Renal cortical epithelial cell (primary cell): ENCODE data around the gene CCNT2. TPM values are rescaled to one million over a fixed set of nuclear protein-coding genes. Genes with fewer than 3 reads are reported as not detected.
"Not testable (repeated sequence)": the region's sequence is repeated elsewhere in the genome, so short reads cannot be mapped to it uniquely, and the experiment has no call there.

Experiments used
- DNase-seq: peaks from one replicate; pipeline ENCODE4 v3.0.0-alpha.2; 2011; ENCODE audit warnings: low read depth
- total RNA-seq: library from RNA; depleted of rRNA; stranded (reverse); fragments of >200 nt; gene quantifications from 2 replicates; pipeline ENCODE4 v1.2.3, GENCODE V29; 2014

Gene CCNT2
- 18.9 and 38.2 TPM in 2 replicates for total RNA-seq

- peak; percentile 95 for DNase-seq
Observed at GRCh38 chr2:134918526-134919340, at the start of gene CCNT2. CCNT2 (plus strand) TSS chr2:134918822; CDS start chr2:134918855, 33 bp downstream.

GRCh38 chr2:134869946-134870736, 48.5 kb upstream of the CCNT2 start:
- no peak for DNase-seq

- DNase-seq, result no peak
Observed at GRCh38 chr2:134873152-134873551, 45.5 kb upstream of the CCNT2 start.

DNA sequence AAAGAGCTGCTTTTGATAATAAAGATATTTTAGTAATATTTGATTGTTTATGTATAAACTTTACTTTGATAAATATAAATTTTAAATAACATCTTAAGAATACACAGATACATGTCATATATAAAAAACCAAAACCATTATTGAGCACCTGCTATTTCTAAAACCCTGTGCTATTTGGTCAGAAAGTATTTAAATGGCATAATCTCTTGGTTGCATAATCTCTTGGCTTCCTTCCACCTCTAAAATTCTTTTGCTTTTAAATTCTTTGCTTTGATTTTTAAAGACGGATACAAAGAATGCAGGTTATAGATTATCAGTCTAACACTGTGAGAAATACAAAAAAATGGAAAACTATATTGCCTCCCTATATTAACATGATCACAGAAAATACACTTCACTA, 43.3 kb upstream of the CCNT2 start:
- no peak for DNase-seq

DNA sequence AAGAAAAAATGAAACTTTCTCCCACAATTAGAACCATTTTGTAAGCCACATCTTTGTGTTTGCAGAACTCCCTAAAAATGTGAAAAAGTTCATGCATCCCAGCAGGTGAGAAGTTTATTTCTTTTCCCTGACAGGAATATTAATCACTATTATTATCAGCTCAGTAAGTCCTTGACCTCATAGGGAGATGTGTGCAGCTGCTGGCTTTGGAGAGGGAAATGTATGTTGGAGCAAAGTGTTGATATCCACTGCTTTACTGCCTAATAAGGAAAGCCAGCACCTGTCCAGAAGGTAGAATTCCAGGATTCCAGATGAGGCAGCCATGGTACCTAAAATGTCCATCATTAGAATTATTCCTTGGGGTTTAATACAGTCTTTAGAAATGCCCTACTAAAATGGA, 35.8 kb upstream of the CCNT2 start:
- DNase-seq, result no peak

DNA sequence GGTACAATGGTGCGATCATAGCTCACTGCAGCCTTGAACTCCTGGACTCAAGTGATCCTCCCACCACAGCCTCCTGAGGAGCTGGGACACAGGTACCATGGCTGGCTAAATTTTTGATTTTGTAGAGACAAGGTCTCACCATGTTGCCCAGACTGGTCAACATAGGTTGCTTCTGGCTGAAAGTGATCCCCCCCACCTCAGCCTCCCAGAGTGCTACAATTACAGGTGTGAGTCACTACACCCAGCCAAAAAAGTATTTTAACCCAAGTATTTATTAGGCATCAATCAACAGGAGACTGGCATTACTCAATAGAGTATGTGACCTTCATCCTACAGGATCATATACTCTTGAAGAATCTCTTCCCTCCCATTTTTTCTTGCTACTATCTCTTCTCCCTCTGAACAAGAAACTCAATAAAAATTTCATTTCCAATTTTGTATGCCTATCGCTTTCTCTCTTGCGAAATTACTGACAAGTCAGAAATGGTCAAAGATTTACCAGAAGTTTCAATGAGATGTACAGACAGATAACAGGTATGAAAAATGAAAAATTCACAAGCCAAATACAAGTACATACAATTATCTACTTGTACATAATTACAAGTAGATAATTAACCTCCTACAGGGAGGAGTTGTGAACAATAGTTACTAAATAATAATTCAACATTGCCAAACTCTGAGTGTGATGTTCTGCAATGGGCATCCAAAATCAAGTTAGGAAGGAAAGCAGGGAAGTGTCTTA, 34.9 kb upstream of the CCNT2 start:
- DNase-seq, result no peak

DNA sequence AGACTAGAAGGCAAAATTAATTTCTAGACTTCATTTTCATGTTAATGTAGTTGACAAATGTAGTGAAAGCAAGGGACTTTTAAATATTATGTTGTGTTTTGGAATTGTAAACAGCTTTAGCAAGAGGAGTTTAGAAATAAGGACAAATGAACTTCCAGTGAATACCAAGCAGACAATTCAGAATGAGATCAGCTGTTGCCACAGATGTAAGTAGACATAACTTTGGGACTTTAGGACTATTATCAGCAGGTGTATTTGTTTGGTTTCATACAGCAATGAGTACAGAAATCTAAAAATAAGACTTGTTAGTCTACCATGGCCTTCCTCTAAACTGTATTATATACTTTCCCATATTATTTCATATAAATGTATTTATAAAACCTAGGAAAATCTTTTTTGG, 34.2 kb upstream of the CCNT2 start:
- no peak for DNase-seq

DNA sequence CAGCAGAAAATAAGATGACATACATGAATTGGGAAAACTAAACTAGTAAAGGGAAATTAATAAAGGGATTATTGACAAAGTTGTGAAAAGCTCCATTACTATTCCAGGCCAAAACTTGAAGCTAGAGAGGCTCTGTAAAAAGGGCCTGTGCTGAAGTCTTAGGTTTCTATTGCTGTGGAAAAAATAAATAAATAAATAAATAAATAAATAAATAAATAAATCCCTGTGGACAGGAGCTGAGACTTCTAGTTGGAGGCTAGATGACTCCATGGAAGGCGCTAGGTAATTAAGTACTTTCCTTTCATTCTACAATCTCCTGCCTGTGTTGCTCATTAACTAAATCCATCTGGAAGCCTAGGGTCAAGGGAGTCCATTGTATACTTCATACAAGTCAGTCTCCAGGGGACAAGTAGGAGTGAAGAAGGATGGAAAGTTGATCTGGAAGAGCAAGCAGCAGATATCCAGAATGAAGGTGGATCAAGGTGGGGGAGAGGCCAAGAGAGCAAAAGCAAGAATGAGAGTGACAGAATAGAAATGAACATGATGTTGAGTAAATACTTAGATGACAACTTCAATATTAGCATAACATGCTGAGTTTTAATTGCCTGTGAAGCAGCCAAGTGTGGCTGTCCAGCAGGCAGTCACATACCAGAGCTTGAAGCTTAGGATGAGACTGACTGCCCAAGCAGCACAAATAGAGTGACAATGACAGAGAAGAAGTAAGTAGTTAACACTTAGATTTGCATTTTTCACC, 26.2 kb upstream of the CCNT2 start:
- peak; percentile 61 for DNase-seq

DNA sequence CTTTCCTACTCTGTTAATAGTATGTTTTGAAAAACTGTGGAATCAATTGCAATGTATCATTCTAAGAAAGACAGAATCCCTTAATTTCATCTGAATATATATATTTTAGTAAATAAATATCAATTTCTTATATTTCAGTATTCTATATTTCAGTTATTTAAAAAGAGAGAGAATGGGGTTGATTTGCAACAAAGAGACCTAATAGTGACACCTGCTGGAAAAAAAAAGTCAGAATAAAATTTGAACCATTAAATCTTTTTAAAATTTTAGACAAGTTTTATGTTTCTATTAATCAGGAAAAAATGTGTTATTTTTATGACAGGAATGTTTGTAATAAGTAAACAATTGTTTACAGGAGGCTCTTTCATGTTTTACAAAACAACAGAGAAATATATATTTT, 20.7 kb upstream of the CCNT2 start:
- DNase-seq, result peak; percentile 14

DNA sequence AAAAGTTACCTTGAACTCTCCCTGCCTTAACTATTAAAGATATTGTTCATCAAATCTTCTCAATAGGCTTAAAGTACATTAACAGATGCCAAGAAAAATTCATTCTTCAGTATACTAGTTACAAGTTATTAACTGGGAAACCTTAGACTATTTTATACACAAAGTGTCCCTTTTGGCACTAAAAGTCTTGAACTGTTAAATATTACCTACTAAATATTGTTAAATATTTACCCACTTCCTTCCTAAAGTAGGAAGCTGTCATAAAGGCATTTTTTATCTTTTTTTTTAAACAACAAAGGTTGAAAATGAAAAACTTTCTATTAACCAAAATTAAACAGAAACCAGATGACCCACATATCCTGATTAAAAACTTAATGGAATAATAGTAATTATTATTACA, 19.4 kb upstream of the CCNT2 start:
- DNase-seq, result no peak

DNA sequence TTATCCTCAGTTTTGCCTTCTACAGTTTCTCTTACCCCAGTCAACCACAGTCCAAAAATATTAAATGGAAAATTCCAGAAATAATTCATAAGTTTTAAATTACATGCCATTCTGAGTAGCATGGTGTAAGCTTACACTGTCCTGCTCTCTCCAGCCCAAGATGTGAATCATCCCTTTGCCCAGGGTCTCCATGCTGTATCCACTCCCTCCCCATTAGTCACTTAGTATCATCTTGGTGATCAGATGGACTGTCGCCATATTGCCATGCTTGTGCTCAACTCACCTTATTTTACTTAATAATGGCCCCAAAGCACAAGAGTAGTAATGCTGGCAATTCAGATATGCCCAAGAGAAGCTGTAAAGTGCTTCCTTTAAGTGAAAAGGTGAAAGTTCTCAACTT, 18.5 kb upstream of the CCNT2 start:
- no peak for DNase-seq

- DNase-seq, result not testable (repeated sequence)
Observed at GRCh38 chr2:134903701-134904100, 14.9 kb upstream of the CCNT2 start.

GRCh38 chr2:134905168-134905567, 13.5 kb upstream of the CCNT2 start:
- DNase-seq, result no peak

GRCh38 chr2:134906726-134907125, 11.9 kb upstream of the CCNT2 start:
- no peak for DNase-seq

GRCh38 chr2:134907441-134908116, 11.0 kb upstream of the CCNT2 start:
- not testable (repeated sequence) for DNase-seq

GRCh38 chr2:134910763-134911399, 7.7 kb upstream of the CCNT2 start:
- DNase-seq, result no peak

DNA sequence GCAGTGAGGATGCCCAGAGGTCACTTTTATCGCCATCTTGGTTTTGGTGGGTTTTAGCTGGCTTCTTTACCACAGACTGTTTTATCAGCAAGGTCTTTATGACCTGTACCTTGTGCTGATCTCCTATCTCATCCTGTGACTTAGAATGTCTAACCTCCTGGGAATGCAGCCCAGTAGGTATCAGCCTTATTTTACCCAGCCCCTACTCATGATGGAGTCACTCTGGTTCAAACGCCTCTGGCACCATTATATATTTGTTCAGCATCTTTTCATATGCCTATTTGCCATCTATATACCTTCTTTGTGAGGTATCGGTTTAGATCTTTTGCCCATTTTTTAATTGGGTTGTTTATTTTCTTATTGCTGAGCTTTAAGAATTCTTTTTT, 7.2 kb upstream of the CCNT2 start:
- DNase-seq, result no peak

GRCh38 chr2:134912361-134912760, 6.3 kb upstream of the CCNT2 start:
- peak; percentile 38 for DNase-seq

GRCh38 chr2:134917360-134917865, 1.2 kb upstream of the CCNT2 start:
- no peak for DNase-seq

GRCh38 chr2:134917888-134918525, 615 bp upstream of the CCNT2 start:
- peak; percentile 78 for DNase-seq
